GM19238 (cell line): ENCODE data around the gene ANKRD33.

Experiments used
- DNase-seq: peaks from one replicate; pipeline ENCODE4 v3.0.0; 2011; ENCODE audit warnings: low spot score; ENCODE audit not compliant: insufficient read length

Gene ANKRD33

GRCh38 chr12:51855586-51856428, 32.1 kb upstream of the ANKRD33 start:
- DNase-seq: no peak

GRCh38 chr12:51860986-51861385, 26.9 kb upstream of the ANKRD33 start:
- DNase-seq: no peak

DNA sequence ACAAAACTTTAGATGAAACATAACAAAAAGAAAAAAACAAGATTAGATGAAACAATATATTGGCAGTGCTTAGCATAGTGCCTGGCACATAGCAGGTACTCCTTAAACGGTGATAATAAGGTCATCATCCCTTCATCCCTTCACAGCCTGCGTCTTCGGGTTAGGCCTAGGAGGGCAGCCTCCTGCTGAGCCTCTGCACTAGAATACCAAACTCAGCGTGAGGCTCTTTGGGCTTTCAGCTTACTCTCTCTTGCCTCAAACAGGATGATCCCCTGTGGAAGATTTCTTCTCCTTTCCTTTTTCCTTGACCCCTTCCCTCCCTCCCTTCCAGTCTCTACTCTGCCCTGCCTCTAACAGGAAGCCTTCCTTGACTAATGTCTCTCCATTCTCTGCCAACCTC, 25.0 kb upstream of the ANKRD33 start:
- DNase-seq: no peak

- DNase-seq: no peak
These were observed 24.5 kb upstream of the ANKRD33 start for GRCh38 chr12:51863363-51863932.

DNA sequence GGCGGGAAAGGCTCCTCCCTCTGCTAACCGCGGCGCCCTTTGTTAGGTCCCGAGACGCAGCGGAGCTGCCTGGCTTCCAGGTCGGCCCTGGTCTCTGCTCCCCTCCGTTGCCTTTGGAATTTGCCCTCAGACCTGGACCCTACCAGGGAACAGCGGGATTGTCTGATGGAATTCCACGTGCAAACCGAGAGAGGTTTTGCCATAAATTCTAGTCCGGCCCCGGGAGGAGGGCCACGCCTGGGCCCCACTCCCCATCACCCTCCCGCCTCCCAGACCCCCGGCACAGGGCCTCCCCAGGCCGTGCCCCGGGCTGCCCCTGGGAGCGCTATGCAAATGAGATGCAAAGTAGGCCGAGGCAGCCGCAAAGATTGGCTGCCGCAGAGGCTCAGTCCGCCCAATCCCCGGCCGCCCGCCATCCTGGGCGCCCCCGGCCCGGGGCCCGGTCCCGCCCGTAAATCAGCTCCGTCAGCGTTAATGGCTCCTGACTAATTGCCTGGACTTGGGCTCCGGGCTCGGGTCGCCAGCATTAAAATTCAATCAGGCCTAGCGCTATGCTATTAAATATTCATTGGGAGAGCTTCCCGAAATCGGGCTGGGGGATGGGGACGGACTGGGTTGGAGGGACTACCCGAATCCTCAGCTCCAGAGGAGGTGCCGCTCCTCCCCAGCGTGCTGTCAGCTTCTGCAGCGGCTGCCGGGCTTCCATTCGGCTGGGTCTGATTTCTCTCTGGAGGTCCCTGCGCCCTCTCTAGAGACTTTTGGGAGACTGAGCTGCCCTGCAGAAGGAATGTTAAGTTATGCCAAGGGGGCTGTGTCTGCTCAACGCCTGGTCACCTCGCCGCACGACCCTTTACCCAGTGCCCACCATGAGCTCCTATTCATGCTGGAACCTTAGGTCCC, 23.7 kb upstream of the ANKRD33 start:
- DNase-seq: no peak

DNA sequence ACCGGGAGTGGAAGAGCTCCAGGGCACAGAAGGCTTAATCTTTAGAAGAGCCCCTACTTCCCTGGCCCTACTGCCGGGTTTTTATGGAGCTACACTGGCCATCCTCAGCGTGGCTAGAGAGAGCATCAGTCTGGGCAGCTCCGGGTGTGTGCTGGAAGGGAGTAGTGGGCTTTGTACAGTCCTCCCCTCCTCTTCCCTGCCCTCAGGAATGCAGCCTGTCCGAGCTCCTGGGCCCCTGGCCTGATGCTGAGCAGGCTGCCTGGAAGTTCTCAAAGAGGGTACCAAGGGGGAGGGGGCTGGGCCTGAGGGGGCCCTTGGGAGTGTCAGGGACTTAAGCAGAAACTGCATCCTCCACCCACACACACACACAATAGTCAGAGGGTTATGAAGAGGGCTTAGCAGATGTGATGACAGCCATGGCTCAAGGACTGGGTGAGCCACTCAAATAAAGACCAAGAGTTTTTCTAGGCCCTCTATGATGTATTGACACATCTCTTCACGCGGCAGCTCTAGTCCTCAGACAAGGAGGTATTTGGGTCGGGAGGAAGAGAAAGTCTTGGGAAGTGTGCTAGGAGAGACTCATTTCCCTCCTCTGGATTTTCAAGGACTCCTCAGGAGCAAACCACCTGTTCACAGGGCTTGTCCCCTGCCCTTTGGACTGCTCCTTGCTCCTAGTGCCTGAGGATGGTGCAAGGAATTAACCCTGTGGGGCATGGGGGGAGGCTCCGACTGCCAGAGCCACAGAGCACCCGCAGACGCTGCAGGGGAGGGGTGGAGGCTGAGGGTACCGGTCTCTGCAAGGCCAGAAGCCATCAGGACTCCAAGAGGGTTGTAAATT, 22.9 kb upstream of the ANKRD33 start:
- DNase-seq: no peak

GRCh38 chr12:51865757-51866270, 22.1 kb upstream of the ANKRD33 start:
- DNase-seq: no peak

GRCh38 chr12:51866324-51866723, 21.6 kb upstream of the ANKRD33 start:
- DNase-seq: no peak

DNA sequence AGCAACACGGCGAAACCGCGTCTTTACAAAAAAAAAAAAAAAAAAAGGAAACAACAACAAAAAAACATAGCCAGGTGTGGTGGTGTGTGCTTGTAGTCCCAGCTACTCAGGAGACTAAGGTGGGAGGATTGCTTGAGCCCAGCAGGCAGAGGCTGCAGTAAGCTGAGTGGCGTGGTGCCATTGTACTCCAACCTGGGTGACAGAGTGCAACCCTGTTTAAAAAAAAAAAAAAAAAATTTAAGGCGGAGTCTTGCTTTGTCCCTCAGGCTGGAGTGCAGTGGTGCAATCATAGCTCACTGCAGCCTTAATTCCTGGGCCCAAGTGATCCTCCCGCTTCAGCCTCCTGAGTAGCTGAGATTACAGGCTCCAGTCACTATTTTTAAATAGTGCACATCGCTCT, 21.1 kb upstream of the ANKRD33 start:
- DNase-seq: no peak

GRCh38 chr12:51867371-51867770, 20.5 kb upstream of the ANKRD33 start:
- DNase-seq: no peak

GRCh38 chr12:51867796-51868428, 20.0 kb upstream of the ANKRD33 start:
- no peak for DNase-seq

DNA sequence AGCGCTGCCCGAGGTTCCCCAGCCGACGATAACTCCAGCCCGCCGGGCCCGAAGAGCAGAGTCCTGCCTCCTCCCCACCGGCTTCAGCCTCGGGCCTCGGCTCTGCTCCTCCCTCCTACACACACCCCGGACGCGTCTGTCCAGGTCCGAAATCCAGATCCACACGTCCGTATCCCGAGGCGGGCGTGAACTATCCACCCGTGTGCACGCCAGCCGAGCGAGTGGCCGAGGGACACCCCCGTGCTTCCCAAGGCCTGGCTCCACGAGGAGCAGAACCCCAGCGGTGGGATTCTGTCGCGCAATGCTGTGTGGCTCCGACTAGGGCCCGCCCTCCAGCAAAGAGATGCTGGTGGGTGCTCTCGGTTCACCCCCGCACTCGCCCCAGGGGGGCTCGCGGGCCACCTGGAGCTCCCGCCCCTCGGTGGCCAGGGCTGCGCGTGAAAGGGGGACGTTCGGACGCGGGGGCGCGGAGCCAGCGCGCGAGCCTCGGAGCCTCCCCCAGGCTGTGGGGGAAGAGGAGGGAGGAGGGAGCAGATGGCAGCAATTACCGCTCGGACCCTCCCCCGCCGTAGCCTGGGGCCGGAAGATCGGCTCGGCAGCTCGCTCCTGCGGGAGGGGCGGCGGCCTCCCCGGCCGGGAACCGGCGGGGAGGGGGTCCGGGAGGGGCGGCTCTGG, 18.9 kb upstream of the ANKRD33 start:
- no peak for DNase-seq

DNA sequence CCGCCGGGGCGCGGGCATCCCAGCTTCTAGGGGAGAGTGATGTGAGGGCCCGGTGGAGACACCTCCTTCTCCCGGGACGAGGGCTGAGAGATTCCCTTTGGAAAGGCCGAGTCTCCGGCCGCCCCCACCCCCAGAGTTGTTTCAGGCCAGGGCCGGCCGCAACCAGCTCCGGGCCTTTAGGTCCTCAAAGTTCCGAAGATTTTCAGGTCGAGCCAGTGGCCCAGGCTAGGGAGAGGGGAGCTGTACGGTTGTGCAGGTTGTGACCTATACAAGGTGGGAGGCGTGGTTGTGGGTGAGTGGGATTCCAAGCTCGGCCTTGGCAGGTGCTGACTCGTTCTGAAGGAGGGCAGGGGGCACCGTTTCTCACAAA, 18.4 kb upstream of the ANKRD33 start:
- no peak for DNase-seq

DNA sequence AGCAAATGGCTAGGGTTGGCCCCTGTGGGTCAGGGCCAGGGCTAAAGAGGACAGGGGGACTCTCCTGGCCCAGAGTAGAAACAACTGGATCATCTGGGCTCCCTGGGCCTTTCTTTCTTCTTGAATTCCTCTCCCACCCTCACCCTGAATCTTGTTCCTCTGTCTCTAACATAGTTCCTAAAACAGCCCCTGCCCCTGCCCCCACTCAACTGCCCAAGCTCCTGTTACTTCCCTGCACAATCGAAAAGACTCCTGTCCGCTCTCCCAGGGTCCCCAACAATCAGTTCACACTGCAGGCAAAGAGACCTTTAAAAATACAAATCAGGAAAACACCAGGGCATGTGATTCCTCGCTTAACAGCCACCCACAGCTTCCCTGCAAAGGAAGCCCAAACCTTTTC, 18.0 kb upstream of the ANKRD33 start:
- no peak for DNase-seq

GRCh38 chr12:51870504-51870903, 17.4 kb upstream of the ANKRD33 start:
- no peak for DNase-seq

DNA sequence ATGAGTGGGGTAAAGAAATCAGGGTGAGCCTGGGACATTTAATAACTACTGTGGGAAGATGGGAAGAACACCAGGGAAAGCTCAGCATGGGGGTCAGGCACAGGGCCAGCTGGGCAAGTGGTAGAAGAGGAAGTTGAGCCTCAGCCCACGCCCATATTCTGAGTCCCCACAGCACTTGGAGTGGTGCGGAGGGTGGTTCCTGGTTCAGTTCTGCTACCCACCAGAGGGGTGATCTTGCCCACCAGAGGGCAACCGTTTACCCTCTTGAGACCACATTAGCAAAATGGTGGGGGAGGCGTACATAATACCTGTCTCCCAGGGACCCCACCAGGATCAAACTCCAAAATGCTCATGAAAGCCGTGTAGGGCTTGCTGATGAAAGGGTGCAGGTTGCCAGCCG, 16.8 kb upstream of the ANKRD33 start:
- no peak for DNase-seq

DNA sequence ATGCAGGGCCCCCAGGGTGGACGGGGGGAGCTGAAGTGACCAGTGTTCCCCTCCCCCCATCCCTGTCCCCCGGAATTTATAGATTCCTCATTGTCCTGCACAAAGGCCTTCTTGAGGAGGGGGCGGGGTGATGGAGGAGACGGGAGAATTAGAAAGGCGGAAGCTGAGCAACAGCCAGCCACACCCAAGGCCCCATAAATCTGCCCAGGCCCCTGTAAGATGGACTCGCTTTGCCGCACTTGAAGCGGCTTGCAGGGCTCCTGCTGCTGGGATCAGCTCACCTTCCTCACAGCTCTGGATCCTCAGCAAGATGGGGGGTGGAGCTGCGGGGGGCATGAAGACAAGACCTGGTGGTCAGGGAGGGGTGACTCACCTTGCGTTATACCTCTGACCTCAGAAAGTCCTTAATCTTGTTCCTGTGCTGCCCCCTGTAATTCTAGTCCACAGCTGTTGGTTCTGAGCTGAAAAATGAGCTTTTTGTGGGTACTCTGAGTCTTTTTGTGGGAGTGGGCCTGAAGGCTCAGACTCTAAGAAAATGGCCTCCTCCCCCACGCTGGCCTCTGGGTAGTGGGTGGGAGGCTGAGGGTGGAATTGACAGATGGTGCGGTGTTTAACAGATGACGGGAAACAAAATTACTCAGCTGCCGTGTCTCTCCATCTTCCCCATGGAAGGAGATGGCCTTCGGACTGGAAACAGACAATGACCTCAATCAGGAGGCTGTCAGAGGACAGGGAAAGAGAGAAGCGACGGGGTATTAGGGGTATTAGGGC, 15.8 kb upstream of the ANKRD33 start:
- DNase-seq: no peak

GRCh38 chr12:51872689-51872981, 15.3 kb upstream of the ANKRD33 start:
- DNase-seq: no peak

DNA sequence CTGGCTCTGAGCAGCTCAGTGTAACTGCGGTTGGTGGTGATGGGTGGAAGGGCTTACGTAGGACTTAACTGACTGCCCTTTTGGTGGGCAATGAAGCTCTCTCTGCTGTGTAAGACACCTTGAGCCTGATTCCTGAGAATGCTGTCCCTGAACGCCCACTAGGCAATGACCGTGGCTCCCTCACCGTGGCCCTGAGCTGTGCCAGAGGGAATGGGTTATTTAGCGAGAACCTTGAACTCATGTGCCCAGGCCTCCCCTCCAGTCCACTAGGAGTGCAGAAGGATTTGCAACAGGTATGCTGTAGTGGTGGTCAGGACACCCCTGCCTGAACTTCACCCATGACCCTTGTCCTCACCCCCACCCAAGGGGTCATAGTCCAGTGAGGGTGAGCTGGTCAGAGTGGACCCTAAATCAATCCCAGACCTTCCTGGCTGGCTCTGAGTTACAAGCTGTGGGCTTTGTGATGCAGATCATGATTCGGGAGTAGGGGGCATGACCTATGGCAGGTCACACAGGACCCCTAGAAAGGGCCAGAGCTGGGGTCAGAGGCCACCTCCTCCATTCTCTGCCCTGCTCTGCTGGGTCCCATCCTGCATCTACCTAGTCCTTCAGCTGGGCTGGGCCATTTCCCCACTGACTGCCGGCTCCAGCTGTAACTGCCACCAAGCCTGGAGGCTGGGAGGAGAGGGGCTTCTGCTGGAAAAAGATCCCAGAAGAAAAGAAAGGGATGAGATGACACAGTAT, 14.5 kb upstream of the ANKRD33 start:
- no peak for DNase-seq
